ENCODE data around the gene CCDC116.
"Not testable (repeated sequence)": the region's sequence is repeated elsewhere in the genome, so short reads cannot be mapped to it uniquely, and the experiment has no call there.

The CCDC116 gene

DNA sequence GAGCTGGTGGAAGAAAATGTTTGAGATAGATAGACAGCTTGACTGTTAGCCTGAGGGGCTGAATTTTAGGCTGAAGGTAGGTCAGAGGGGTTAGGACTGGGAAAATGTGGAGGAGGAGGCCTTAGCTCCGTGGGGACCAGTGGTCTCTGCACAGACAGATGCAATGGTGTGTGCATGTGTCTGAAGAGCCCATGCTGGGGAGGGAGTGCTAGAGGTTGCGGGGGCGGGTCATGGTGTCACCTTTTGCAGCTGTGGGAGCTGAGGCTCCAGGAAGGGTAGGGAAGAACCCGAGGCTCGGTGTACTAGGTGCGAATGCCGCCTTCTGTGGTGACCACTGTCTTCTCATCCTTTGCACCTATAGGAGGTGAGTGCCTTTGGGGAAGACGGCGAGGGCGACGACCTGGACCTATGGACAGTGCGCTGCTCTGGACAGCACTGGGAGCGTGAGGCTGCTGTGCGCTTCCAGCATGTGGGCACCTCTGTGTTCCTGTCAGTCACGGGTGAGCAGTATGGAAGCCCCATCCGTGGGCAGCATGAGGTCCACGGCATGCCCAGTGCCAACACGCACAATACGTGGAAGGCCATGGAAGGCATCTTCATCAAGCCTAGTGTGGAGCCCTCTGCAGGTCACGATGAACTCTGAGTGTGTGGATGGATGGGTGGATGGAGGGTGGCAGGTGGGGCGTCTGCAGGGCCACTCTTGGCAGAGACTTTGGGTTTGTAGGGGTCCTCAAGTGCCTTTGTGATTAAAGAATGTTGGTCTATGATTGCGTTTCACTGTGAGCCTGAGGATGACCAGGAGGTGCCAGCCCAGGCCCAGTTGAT is 11.2 kb downstream of the CCDC116 start:
- Histone ChIP-seq H3K27me3 (no peaks in the 10 kb centered on the region), H3K9me3 (no peaks in the 10 kb centered on the region), H3K4me1 (no peaks in the 10 kb centered on the region), H3K36me3 (peaks cover 8% of the 10 kb centered on the region; the same call in 1 of the 2 replicates), H3K4me3 (ENCODE audit: low read depth, low read length) (peak overlapping the region; percentile 77)
- TF ChIP-seq CTCF (IDR thresholded peaks at IDR 0.05; ENCODE audit: low read depth, low read length) = peak; percentile 20; the same call in 1 of the 2 replicates
- DNase-seq = no peak

GRCh38 chr22:21645513-21645912 is 13.0 kb downstream of the CCDC116 start:
- not testable (repeated sequence) for H3K9me3 ChIP-seq; H3K36me3 ChIP-seq; H3K4me3 ChIP-seq (ENCODE audit: low read depth, low read length); DNase-seq; H3K27me3 ChIP-seq; H3K4me1 ChIP-seq

DNA sequence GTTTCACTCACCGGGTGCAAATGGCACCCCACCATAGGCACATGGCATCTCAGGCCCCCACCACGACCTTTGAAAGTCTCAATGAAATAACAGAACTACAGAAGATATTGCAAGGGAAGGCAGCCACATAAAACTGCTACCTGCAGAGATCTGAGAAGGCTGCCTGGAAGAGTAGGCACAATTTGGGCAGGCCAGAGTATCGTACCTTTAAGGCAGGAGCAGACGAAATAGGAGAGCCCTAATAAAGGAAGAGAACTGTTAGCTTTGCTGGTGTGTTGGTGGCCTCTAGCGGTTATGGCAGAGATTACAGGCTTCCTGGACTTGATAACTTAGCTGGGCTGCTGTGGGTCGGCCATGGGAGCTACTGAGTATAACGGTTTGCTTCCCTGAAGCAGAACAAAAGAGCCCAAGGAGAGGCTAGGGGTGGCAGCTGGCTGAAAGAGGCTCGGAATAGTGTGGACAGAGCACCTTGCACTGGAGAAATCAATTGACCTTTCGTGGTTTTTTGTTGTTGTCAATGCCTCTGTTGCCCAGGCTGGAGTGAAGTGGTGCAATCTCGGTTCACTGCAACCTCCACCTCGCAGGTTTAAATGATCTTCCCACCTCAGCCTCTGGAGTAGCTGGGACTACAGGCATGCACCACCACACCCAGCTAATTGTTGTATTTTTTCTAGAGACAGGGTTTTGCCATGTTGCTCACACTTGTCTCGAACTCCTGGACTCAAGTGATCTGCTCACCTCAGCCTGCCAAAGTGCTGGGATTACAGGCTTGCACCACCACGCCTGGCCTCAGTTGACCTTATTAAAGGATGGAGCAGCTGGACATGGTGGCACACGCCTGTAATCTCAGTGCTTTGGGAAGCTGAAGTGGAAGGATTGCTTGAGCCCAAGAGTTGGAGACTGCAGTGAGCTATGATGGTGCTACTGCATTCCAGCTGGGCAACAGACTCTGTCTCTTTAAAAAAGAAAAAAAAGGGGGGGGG is 14.3 kb downstream of the CCDC116 start:
- Histone ChIP-seq H3K4me1 (no peaks in the 10 kb centered on the region), H3K9me3 (no peaks in the 10 kb centered on the region), H3K36me3 (peaks cover 8% of the 10 kb centered on the region; the same call in 1 of the 2 replicates), H3K27me3 (no peaks in the 10 kb centered on the region), H3K4me3 (ENCODE audit: low read depth, low read length) (no peak overlapping the region)
- TF ChIP-seq CTCF (IDR thresholded peaks at IDR 0.05; ENCODE audit: low read depth, low read length) = peak; percentile 94
- DNase-seq = peak; percentile 80

DNA sequence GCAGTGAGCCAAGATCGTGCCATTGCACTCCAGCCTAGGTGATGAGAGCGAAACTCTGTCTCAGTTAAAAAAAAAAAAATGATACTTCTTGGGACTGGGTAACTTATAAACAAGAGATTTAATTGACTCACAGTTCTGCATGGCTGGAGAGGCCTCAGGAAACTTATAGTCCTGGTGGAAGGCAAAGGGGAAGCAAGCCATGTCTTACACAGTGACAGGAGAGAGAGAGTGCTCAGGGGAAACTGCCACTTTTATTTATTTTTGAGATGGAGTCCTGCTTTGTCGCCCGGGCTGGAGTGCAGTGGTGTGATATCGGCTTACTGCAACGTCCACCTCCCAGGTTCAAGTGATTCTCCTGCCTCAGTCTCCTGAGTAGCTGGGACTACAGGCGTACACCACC is 17.7 kb downstream of the CCDC116 start:
- Histone ChIP-seq H3K27me3 (no peaks in the 10 kb centered on the region), H3K9me3 (no peaks in the 10 kb centered on the region), H3K4me3 (ENCODE audit: low read depth, low read length) (no peak overlapping the region), H3K36me3 (peaks cover 20% of the 10 kb centered on the region), H3K4me1 (no peaks in the 10 kb centered on the region)
- no peak for TF ChIP-seq CTCF (IDR thresholded peaks at IDR 0.05; ENCODE audit: low read depth, low read length)
- DNase-seq = no peak

DNA sequence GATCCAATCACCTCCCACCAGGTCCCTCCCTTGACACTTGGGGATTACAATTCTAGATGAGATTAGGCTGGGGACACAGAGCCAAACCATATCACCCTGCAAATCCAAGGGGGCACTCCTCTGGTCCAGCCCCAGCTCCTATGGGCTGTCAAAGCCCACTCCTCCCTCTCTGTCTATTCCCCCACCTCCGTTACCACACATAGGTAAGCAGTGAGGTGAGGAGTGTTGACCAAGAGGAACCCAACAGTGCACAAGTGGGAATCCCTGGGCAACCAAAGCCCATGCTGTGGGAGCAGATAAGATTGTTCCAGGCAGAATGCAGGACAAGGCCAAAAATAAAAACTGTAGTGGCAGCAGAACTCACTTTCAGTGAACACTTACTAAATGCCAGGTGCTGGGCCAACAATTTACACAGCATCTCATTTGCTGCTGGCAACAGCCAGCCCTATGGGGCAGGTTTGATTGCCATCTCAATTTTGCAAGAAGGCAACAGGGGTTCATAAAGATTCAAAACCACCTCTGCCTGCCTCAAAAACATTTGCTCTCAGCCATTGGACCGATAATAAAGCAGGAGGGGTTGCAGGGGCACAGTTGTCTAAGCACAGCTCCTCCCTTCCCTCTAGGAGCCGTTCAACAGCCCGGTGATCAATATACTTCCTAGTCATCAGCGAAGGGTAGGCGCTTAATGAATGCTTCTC is 18.4 kb downstream of the CCDC116 start:
- Histone ChIP-seq H3K4me3 (ENCODE audit: low read depth, low read length) (peak overlapping the region; percentile 90), H3K36me3 (peaks cover 20% of the 10 kb centered on the region), H3K4me1 (no peaks in the 10 kb centered on the region), H3K27me3 (no peaks in the 10 kb centered on the region), H3K9me3 (no peaks in the 10 kb centered on the region)
- TF ChIP-seq CTCF (IDR thresholded peaks at IDR 0.05; ENCODE audit: low read depth, low read length) = no peak
- no peak for DNase-seq

DNA sequence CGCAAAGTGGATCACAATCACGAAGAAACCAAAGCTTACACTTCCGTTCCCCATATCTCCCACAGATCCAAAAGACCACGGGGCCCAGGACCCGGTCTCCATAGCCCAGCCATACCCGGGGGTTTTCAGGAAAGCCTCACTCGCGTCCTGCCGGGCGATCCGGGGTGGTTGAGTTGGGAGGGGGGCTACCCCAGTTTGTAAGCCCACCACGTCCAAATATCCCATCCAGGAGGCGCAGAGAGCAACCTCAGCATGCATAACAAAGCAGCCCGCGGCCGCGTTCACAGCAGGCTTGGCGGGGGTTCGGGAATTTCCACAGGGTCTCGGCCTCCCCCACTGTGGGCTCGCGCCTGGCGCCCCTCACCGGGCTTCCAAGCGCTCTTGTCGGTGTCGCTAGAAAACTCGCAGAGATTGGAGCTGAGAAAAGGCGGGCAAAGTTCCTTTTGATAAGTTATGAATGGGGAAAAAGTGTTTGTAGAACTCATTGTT is 19.0 kb downstream of the CCDC116 start:
- Histone ChIP-seq H3K36me3 (peaks cover 20% of the 10 kb centered on the region), H3K4me3 (ENCODE audit: low read depth, low read length) (peak overlapping the region; percentile 90), H3K27me3 (no peaks in the 10 kb centered on the region), H3K9me3 (no peaks in the 10 kb centered on the region), H3K4me1 (no peaks in the 10 kb centered on the region)
- TF ChIP-seq CTCF (IDR thresholded peaks at IDR 0.05; ENCODE audit: low read depth, low read length) = no peak
- DNase-seq = no peak
